Erythroblast (primary cell): ENCODE measurements around the gene LAMC2.

ENCODE experiments used
- GATA1 ChIP-seq: IDR thresholded peaks from 2 replicates; pipeline ENCODE4 v1.6.1; 2011; ENCODE audit warnings: low read depth, mild to moderate bottlenecking, control low read depth, low read length, moderate library complexity
- POLR2A ChIP-seq: IDR thresholded peaks from 2 replicates; pipeline ENCODE4 v1.6.1; 2011; ENCODE audit warnings: mild to moderate bottlenecking, low read length

DNA sequence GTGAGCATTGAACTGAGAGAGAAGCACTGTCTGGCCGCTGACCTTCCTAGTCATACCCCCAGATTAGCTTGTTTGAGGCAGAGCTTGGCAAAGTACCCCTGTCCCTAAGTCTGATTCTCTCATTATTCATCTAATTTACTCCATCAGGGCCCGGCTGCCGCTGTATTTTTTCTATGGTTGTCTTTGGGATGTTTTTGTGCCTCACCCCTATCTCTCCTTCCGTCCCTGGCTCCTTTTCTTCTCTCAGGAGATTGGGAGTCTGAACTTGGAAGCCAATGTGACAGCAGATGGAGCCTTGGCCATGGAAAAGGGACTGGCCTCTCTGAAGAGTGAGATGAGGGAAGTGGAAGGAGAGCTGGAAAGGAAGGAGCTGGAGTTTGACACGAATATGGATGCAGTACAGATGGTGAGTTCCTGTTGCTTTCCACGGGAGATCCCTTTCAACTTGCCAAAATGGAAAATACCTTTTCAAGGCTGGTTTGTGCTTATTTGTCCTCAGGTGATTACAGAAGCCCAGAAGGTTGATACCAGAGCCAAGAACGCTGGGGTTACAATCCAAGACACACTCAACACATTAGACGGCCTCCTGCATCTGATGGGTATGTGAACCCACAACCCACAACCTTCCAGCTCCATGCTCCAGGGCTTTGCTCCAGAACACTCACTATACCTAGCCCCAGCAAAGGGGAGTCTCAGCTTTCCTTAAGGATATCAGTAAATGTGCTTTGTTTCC, 53.9 kb downstream of the LAMC2 start:
- no peak for TF ChIP-seq POLR2A
- no peak for TF ChIP-seq GATA1
